Skeletal muscle satellite cell (primary cell): ENCODE results near the gene HRH3.

Experiments
- H3K27me3 ChIP-seq: 2 replicates; pipeline ENCODE4 v1.7.0; 2013; ENCODE audit warnings: low read length; ENCODE audit not compliant: control insufficient read depth, insufficient read depth
- H3K36me3 ChIP-seq: 2 replicates; pipeline ENCODE4 v1.7.0; 2013; ENCODE audit warnings: mild to moderate bottlenecking, control low read depth, low read length; ENCODE audit not compliant: insufficient read depth
- H3K4me1 ChIP-seq: 2 replicates; pipeline ENCODE4 v1.7.0; 2013; ENCODE audit warnings: low read length; ENCODE audit not compliant: control insufficient read depth, insufficient read depth
- H3K4me2 ChIP-seq: 2 replicates; pipeline ENCODE4 v1.7.0; 2013; ENCODE audit warnings: mild to moderate bottlenecking, low read length
- H3K4me3 ChIP-seq: 2 replicates; pipeline ENCODE4 v1.7.0; 2013; ENCODE audit warnings: low read length
- H3K9ac ChIP-seq: 2 replicates; pipeline ENCODE4 v1.7.0; 2013; ENCODE audit warnings: mild to moderate bottlenecking, low read depth, low read length, moderate library complexity
- H3K9me3 ChIP-seq: replicated peaks from 2 replicates; pipeline ENCODE4 v1.7.0; 2013; ENCODE audit warnings: mild to moderate bottlenecking, control low read depth, low read length

Gene HRH3

GRCh38 chr20:62258499-62259293 is 38.6 kb upstream of the HRH3 start:
- Histone ChIP-seq H3K4me2 (peak overlapping the region; percentile 61), H3K27me3 (no peaks in the 10 kb centered on the region), H3K4me1 (peaks cover 11% of the 10 kb centered on the region), H3K9me3 (no peaks in the 10 kb centered on the region), H3K9ac (no peak overlapping the region), H3K4me3 (no peak overlapping the region), H3K36me3 (peaks cover 24% of the 10 kb centered on the region)

- Histone ChIP-seq H3K9ac (no peak overlapping the region), H3K4me1 (peaks cover 16% of the 10 kb centered on the region), H3K9me3 (no peaks in the 10 kb centered on the region), H3K4me2 (no peak overlapping the region), H3K36me3 (peaks cover 16% of the 10 kb centered on the region), H3K27me3 (no peaks in the 10 kb centered on the region), H3K4me3 (no peak overlapping the region)
These were observed 35.9 kb upstream of the HRH3 start for GRCh38 chr20:62255976-62256375.

GRCh38 chr20:62254021-62254724 is 34.1 kb upstream of the HRH3 start:
- Histone ChIP-seq H3K36me3 (peaks cover 10% of the 10 kb centered on the region), H3K4me3 (no peak overlapping the region)

GRCh38 chr20:62253398-62253797 is 33.3 kb upstream of the HRH3 start:
- Histone ChIP-seq H3K36me3 (peaks cover 10% of the 10 kb centered on the region), H3K4me1 (peaks cover 11% of the 10 kb centered on the region), H3K4me3 (no peak overlapping the region), H3K9ac (no peak overlapping the region), H3K27me3 (no peaks in the 10 kb centered on the region), H3K9me3 (no peaks in the 10 kb centered on the region), H3K4me2 (no peak overlapping the region)

More at GRCh38 chr20:62254021-62254724, 34.1 kb upstream of the HRH3 start:
- H3K4me2 ChIP-seq = no peak overlapping the region
- no peak overlapping the region for H3K9ac ChIP-seq
- H3K4me1 ChIP-seq = peaks cover 16% of the 10 kb centered on the region
- no peaks in the 10 kb centered on the region for H3K9me3 ChIP-seq
- H3K27me3 ChIP-seq = no peaks in the 10 kb centered on the region

- H3K4me1 ChIP-seq = peaks cover 5% of the 10 kb centered on the region
- no peak overlapping the region for H3K4me2 ChIP-seq
- no peak overlapping the region for H3K4me3 ChIP-seq
- H3K9ac ChIP-seq = no peak overlapping the region
- H3K27me3 ChIP-seq = no peaks in the 10 kb centered on the region
- no peaks in the 10 kb centered on the region for H3K9me3 ChIP-seq
- peaks cover 10% of the 10 kb centered on the region for H3K36me3 ChIP-seq
These were observed 32.4 kb upstream of the HRH3 start for GRCh38 chr20:62252342-62252966.

GRCh38 chr20:62248890-62249560 is 28.9 kb upstream of the HRH3 start:
- no peaks in the 10 kb centered on the region for H3K36me3 ChIP-seq
- no peaks in the 10 kb centered on the region for H3K9me3 ChIP-seq
- H3K4me3 ChIP-seq = no peak overlapping the region
- H3K4me1 ChIP-seq = peaks cover 5% of the 10 kb centered on the region
- H3K9ac ChIP-seq = no peak overlapping the region
- H3K27me3 ChIP-seq = no peaks in the 10 kb centered on the region
- no peak overlapping the region for H3K4me2 ChIP-seq

- H3K27me3 ChIP-seq = no peaks in the 10 kb centered on the region
- H3K4me3 ChIP-seq = no peak overlapping the region
- H3K36me3 ChIP-seq = peaks cover 4% of the 10 kb centered on the region
- no peak overlapping the region for H3K4me2 ChIP-seq
- no peak overlapping the region for H3K9ac ChIP-seq
- H3K9me3 ChIP-seq = no peaks in the 10 kb centered on the region
- H3K4me1 ChIP-seq = peaks cover under 1% of the 10 kb centered on the region
These were observed 27.0 kb upstream of the HRH3 start for GRCh38 chr20:62246872-62247652.

GRCh38 chr20:62246431-62246830 is 26.4 kb upstream of the HRH3 start:
- Histone ChIP-seq H3K4me3 (no peak overlapping the region), H3K36me3 (peaks cover 4% of the 10 kb centered on the region), H3K4me1 (no peaks in the 10 kb centered on the region)

GRCh38 chr20:62245911-62246280 is 25.8 kb upstream of the HRH3 start:
- H3K9ac ChIP-seq = no peak overlapping the region
- H3K4me3 ChIP-seq = no peak overlapping the region
- H3K36me3 ChIP-seq = peaks cover 4% of the 10 kb centered on the region
- H3K27me3 ChIP-seq = no peaks in the 10 kb centered on the region
- no peak overlapping the region for H3K4me2 ChIP-seq
- H3K4me1 ChIP-seq = no peaks in the 10 kb centered on the region
- no peaks in the 10 kb centered on the region for H3K9me3 ChIP-seq

More at GRCh38 chr20:62246431-62246830, 26.4 kb upstream of the HRH3 start:
- H3K4me2 ChIP-seq = no peak overlapping the region
- H3K9me3 ChIP-seq = no peaks in the 10 kb centered on the region
- H3K27me3 ChIP-seq = no peaks in the 10 kb centered on the region
- H3K9ac ChIP-seq = no peak overlapping the region

GRCh38 chr20:62244644-62245108 is 24.6 kb upstream of the HRH3 start:
- H3K4me1 ChIP-seq = no peaks in the 10 kb centered on the region

More at GRCh38 chr20:62244644-62245108, 24.6 kb upstream of the HRH3 start:
- H3K36me3 ChIP-seq = peaks cover 4% of the 10 kb centered on the region
- H3K27me3 ChIP-seq = no peaks in the 10 kb centered on the region
- no peaks in the 10 kb centered on the region for H3K9me3 ChIP-seq
- no peak overlapping the region for H3K4me3 ChIP-seq
- no peak overlapping the region for H3K4me2 ChIP-seq
- H3K9ac ChIP-seq = no peak overlapping the region
